Ureter (tissue), 1 donor: ENCODE results near the gene MAT1A. TPM values are rescaled to one million over a fixed set of nuclear protein-coding genes. Genes with fewer than 3 reads are reported as not detected.
A peak's percentile ranks its signal among the peaks of the same experiment; 100 is the strongest.

ENCODE experiments used
- DNase-seq: peaks from one replicate; pipeline ENCODE4 v3.0.0-alpha.2; 2020; ENCODE audit warnings: low spot score
- total RNA-seq: library from RNA; stranded (reverse); gene quantifications from one replicate; pipeline ENCODE4 v1.2.4, GENCODE V29; 2023
- donor health status: DM: yes; HTN: yes; CAD: no.

MAT1A gene
- total RNA-seq, 1 donor from 2014 or later, result 0.75 TPM

DNA sequence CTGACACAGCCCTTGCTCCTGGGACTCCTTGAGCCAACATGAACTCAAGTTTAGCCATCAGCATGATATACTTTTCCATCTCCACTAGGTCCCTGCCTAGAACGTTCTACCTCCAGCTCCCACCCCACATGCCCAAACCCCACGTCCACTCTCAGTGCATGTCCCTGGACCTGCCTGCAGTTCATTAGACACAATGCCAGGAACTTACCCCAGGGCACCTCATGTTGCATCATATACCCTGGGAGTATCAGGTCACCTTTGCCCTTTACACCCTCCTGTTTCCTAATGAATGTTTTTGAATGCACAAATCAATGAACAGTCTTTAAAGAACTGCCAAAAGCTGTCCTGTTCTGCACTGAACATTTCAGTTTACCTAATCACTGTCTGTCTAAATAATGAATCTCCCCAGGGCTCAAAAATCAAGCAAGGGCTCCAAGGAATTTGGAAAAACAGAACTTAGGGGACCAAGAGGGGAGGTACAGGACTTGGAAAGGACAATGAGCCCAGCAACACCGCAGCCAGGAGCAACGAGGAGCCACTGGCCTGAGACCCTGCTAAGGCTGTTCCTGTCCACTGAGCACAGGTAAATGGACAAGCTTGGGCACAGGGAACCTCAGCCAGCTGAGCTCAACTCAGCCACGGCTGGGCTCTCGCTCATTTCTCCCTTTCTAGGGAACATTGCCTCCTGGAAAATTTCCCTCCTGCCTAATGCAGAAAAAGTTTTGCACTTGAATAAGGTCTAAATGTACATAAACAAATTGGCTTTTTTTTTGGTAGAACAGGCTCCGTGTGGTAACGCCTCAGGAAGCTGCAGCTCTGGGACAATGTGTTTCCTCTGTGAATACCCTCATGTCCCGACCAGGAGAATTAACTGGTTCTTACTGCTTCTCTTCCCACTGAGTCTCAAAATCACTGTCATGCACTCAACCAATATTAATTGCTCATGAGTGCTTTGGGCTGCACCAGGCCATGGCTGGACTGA lies 7.4 kb downstream of the MAT1A start:
- DNase-seq, result no peak

- DNase-seq, result no peak
These were observed 8.2 kb downstream of the MAT1A start for GRCh38 chr10:80281292-80281691.

DNA sequence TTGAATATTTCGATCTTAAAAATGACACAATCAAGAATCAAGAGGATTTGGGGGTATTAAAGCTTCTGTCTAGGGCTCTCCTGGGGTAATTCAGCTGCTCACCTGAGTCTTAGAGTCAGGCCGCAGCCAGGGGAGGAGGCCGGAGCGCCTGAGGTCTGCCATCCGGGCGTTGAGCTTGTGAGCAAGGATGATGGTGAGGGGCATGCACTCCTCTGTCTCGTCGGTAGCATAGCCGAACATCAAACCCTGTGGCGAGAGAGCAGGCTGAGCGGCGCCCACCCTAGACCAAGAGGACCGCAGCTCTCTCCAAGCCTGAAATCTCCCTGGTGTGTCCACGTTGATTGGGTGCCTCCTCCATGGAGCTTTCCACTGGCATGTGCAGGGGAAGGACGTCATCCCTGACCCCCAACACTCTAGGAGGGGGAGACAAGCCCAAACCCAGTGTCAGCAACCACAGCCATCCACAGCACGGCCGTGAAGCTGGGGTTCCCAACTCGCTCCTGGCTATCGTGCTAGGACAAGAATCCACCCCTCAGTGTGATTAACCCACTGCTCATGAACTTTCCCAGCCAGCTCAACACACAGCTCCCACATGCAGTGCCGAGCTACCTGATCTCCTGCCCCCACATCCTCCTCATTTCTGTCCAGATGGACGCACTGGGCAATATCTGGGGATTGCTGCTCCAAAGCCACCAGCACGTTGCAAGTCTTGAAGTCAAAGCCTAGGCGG lies 9.2 kb downstream of the MAT1A start:
- no peak for DNase-seq

- DNase-seq, result peak; percentile 37
These were observed 10.3 kb downstream of the MAT1A start for GRCh38 chr10:80279146-80279545.

DNA sequence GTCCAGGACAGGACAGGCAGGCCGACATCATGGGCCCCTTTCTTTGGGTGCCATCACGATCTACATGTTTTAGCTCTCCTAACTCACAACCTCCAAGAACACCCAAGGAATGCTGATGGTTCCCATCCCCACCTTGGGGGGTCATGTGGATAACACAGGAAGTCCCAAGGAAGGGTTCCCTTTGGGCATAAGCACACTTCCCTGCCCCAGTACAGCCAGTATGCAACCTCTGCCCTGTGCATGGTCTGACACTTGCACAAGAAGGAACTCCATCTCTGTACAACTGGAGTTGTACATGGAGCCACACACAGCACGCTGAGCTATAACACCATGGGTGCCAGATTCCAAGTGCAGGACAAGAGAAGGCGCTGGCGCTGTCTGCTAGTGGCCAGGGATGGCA lies 11.0 kb downstream of the MAT1A start:
- DNase-seq, result peak; percentile 7

DNA sequence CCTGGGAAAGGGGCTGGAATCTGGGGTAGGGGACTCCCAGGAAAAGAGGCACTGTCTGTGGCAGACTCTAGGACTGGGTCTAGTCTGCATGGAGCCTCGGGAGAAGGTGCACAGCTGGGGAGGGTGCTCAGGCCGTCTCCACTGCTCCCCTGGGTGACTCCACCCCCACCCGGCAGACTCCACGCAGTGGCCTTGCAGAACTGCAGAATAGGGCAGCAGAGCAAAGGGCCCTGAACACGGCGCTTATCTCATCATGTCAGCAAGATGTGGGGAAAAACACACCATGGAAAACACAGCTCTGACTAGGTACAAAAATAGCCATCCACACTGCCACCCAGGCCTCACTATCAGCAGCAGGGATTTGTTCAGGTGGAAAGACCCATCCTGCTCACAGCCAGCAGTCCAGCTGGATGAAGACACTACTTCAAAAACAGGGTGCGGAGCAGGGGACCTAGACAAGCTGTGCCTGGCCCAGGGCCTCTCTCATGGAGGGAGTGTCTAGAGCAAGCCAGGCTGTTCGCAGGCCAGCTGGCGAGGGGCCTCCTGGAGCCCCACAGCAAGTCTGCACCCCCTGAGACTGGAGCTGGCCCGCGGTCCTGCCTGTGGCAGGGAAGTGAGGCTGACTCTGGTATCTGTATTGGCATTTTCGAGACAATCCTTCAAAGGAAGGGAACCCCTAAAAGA lies 11.7 kb downstream of the MAT1A start:
- DNase-seq, result peak; percentile 29

GRCh38 chr10:80277016-80277415 lies 12.4 kb downstream of the MAT1A start:
- no peak for DNase-seq

DNA sequence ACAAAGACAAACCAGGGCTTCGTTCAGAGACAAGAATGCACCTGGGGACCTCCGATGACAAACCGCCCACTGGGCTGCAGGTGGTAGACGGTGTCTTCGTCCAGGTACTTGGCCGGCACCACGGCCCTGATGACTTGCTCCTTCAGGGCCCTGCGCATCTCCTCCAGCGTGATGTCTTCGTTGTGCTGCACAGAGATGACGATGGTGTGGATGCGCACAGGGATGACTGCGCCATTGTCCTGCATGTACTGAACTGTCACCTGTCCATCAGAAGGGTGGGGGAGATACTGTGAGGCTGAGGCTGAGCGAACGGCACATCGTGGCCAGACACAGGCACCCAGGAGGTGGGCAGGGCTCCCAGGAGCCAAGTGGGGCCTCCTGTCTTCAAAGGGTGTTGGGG lies 13.1 kb downstream of the MAT1A start:
- DNase-seq, result peak; percentile 25

GRCh38 chr10:80275756-80276155 lies 13.7 kb downstream of the MAT1A start:
- DNase-seq, result peak; percentile 34

DNA sequence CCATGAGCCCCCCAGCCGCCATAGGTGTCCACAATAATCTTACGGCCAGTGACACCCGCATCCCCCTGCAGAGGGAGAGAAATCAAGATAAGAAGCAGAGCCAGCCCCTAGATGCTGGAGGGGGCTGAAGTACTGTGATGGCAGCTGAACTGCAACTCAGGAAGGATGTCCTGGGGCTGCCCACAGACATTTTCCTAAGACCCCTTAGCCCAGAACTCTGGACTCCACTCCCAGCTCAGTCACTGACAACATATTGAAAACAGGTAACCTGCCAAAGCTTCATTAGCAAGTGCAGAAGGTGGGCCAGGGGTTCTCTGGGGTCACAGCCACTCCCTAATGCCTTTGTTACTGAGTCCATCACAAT lies 14.3 kb downstream of the MAT1A start:
- no peak for DNase-seq

DNA sequence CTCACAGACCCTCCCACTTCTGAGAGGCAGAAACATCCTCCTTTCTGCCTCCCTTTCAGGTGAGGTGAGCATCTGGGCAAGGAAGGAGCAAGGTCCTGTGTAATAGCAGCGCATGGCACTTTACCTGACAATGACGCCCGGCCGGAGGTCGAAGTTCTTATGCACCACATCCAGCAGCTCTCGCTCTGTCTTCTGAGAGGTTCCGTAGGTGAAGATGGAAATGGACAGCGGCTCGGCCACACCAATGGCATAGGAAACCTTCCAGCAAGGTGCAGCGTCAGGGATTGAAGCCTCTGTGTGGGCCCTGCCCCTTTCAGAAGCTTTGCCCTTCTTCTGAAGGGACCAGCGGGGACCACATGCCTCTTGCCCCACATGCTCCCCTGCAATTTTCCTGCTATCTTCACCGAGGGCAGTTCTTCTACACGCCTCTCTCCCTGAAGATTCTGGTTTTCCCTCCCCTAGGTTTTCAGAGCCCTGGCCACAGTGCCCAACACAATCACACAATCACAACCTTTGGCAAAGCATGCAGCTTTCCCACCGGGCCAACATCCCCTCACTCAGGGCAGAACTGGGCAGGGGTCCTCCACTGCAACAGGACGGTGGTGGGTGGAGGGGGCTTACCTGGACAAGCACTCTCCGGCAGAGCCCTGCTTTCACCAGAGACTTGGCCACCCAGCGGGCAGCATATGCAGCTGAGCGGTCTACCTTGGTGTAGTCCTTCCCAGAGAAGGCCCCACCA lies 14.9 kb downstream of the MAT1A start:
- DNase-seq, result peak; percentile 40

DNA sequence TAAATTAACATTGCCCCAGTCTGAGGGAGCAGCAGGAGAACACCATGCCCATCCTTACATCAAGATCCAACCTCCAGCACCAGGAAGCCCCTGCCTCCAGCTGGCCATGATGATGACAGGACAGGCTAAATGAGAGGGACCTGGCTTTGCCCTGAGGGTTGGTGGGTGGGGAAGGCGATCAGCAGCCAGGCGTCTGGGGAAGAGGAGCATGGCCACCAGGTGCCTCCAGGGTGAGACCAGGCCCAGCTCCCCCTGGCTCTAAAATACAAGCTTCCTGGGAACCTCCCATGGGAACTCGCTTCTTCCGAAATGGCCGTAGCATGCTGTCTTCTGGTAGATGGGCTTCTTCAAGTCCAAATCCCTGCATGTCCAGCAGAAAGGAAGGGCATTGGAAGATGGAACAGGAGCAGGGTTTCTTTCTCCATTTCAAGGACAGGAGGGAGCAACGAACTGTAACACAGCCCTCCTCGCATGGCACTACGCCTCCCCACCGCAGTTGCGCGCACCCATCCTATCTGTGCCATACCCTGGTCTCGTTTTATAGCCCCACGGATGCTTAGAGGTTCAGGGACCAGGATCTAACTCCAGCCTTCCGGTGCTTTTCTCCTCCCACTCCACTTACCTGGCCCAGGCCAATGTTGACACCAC lies 15.8 kb downstream of the MAT1A start:
- DNase-seq, result no peak

DNA sequence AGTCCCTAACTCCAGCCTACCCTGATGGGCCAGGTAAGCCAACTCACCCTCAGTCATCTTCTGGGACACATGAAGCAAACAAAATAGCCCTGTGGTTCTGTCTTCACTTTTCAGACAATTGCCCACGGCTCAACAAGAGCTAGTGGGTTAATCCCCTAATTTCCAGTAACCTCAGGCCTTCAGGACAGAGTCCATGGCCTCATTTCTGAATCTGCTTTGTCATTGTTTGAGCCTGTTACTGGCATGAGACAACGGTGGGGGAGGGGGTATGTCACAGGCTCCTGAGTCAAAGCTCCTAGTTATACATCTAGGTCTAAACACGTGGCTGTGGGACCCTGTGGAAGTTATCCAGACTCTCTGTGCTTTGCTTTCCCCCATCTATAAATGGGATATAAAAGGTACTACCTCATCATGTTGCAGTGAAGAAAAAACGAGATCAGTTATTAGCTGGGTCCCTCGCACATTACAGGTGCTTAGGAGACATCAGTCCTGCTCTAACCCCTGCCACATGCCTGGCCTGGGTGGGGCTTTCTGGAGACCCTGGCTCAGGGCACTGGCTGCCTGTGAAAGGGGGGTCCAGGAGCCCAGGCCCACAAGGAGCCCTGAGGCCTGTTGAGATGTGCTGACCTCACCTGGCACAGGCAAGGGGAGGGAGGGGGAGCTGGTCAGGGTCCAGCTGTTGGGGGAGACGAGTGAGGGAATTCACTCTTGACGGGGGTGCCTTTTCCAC lies 16.5 kb downstream of the MAT1A start:
- no peak for DNase-seq

- no peak for DNase-seq
These were observed 18.0 kb downstream of the MAT1A start for GRCh38 chr10:80271416-80271815.

DNA sequence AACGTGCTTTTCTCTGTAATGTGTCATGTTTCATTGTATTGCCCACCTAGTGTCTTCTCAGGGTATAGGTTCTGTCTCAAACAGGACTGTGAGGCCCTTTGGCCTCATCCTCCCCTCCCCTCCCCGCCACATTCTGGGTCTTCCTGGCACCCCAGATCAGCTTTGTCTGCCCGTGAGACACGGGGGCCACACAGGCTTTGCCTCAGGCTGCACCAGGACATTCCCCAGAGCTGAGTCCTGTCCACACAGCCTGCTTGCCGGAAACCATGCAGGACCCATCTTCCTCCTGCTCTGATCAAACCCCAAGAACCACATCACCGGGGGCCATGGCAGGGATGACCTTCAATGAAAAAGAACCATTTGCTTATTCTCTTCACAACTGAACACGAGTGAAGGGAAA lies 18.6 kb downstream of the MAT1A start:
- no peak for DNase-seq

GRCh38 chr10:80268938-80269588 lies 20.4 kb downstream of the MAT1A start:
- DNase-seq, result no peak

DNA sequence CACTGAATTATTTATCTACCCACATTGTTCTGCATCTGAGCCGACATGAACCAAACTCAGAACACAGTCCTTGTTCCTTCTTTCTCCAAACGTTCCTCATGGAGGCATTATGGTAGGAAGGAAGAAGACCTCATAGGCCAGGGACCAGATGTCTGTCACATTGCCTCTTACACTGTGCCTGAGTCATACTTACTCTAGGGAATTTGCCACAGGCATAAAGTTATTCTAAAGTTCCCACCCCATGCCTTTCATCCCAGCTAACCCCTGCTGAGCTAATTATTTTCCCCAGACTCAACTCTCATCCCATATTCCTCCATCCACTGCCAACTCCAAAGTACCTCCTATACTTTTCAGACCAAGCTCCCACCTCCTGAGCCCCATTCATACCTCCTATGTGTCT lies 21.2 kb downstream of the MAT1A start:
- DNase-seq, result no peak

DNA sequence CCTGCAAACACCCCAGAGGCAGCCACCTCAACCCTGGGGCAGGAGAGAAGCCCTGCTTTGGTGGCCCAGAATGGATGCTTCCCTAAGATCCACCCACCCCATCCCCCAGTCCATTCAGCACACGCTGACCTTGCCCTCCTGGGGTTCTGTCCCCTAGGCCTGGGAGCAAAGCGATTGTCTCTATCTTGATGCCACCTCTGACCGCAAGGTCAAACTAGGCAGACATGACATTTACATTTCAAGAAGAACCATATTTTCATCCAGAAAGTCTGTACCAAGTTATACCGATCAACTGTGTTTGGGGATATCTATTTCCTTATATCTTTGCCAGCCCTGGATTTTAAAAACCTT lies 23.0 kb downstream of the MAT1A start:
- DNase-seq, result no peak

GRCh38 chr10:80265740-80266512 lies 23.5 kb downstream of the MAT1A start:
- no peak for DNase-seq
